ENCODE results near the gene LSM14B.

LSM14B gene

DNA sequence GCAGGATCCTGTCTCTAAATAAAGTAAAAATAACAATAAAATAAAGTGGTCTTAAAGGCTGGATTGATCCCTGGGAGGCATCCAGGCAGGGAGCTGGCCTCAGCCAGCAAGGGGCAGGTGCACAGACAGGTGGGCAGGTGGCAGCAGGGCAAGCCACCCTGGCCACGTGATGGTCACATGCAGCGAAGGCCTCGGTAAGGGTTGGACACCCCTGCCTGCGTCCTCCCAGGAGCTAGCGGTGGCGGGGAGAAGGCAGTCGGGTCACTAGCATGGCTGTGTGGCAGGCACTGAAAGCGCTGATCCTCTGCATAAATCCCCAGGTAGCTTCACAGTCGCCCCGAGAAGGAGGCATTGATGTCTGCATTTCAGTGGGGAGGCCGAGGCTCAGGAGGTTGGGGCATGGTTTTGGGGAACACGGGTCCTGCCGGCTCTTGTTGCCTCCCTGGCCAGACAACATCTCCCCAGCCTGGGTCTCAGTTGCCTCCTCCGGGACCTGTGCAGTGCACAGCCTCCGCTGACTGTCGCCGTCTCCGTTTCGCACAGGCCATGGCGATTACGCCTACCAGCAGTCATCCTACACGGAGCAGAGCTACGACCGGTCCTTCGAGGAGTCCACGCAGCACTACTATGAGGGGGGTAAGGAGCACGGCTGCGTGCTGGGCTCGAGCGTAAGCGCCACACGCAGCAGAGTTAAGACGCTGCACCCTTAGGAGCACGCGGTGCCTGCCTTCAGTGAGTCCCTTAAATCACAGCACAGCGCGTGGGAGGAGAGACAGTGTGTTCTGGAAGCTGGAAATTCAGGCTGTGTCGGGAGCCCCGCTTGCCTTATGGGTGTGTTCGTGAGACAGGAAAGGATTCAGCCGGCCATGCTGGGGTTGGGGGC is 42.8 kb downstream of the LSM14B start:
- no peak for DNase-seq

DNA sequence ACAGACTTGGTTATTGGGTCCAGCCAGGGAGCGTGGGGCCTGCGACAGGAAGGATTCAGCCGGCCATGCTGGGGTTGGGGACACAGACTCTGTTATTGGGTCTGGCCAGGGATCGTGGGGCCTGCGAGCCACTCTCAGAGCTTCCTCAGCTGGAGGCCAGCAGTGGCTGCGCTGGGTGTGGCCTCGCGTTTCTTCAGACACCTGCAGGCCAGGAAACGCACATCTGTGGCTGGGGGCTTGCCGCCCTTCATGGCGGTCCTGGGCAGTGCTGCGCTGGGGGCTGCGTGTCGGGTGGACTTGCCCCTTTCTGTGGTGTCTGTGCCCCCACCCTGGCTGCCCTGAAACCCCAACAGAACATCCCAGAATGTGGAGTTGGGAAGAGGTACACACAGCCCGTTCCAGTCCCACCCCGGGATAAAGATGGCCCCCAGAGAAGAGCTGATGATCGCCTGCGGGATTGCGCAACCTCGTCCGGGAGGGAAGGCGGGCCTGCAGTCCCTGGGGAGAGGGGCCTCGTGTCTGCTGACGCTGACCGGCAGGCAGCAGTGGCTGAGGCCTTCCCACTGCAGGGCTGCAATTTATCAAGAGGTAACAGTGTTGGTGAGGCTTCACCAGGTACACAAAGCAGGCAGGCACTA is 43.6 kb downstream of the LSM14B start:
- no peak for DNase-seq

DNA sequence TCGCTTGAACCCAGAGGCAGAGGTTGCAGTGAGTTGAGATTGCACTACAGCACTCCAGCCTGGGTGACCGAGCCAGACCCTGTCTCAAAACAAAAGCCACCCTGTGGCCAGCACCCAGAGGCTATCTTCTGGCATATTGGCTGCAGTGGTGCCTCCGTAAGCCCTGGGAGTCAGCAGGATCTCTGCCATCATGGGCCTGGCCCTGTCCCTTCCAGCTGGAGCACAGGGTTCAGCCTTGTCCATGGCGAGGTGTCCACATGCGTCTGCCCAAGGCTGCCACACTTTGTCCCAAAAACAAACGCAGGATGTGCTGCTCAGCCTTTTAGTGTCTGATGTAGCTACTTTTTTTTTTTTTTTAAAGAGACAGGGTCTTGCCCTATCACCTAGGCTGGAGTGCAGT is 45.2 kb downstream of the LSM14B start:
- DNase-seq, result no peak

DNA sequence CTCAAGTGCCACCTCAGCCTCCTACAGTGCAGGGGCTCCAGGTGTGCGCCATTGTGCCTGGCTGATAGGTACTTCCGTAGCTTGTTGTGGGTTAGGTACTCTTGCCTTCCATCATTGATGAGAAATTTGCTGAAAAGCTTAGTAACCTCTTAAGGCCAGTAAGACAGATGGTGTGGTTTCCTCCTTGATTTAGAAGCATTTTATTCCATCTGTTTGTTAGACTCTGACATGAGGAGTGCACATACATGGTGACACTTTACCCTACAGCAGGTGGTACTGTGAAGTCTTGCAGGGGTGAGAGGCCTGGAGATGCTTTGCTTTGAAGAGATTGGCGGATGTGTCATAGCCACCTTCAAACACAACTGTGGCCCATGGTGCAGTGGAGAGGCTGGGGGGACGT is 45.8 kb downstream of the LSM14B start:
- DNase-seq, result no peak

DNA sequence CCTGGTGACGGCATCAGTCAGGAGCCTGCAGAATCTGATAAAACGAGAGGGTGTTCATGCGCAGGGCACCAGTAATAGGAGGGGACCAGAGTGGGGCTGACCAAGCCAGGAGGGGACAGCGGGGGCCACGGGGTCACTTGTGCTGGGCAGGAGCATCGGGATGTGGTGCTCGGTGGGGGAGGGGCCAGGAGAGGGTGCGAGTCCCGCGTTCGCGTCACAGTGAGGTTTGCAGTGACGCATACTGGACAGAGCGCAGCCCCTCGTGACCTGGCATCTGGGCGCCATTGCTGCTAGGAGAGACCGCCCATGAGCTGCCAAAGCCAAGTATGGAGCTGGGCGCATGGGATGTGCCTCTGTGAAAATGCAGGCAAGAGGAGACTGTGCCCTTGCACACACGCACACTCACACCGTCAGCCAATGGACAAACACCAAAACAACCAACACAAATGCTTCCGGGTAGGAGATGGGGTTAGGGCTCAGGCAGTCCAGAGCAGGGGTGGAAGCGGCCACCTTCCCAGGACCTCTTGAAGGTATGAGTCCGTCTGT is 46.7 kb downstream of the LSM14B start:
- DNase-seq, result no peak

DNA sequence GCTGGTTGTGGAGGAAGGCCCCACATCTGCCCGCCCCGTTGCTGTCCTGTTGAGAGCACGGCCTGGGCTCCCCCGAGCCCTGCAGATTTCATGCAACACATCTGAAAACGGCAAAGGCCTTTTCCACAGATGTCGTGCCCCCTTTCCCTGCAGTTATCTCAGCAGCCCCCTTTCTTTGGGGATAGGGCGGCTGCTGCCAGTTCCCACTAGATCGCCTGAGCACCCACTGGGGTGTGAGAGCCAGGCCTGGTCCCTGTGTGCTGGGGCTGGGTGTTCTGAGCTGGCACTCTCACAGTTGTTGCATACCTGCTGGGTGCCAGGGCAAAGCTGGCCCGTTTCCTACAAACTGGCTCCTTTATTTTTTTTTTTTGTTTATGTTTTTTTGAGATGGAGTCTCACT is 48.3 kb downstream of the LSM14B start:
- no peak for DNase-seq

DNA sequence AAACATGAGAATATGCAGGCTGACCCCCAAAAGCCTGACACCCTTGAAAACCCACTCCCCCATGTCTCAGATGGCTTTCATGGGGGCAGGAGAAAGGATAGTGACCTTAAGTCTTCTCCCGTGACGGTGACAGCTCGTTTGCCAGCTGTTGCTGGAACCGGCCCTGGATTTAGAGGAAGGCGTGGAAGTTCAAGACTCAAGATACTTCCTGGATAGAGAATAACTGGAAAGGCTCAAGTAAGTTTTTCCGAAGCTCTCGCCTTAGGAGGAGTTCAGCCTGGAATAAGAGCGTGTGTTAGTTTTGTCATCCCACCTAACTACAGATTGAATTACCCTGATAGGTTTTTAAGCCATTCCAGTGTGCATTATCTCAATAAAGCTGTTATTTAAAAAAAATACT is 49.0 kb downstream of the LSM14B start:
- no peak for DNase-seq

DNA sequence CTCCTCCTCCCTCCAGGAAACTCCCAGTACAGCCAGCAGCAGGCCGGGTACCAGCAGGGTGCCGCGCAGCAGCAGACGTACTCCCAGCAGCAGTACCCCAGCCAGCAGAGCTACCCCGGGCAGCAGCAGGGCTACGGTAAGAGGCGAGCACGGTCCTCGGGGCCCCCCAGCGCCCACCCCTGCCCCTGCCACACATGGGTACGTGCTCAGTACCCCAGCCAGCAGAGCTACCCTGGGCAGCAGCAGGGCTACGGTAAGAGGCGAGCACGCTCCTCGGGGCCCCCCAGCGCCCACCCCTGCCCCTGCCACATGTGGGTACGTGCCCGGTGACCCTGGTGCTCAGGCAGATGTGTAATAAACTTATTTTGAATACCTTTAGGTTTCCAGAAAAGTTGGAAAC is 50.4 kb downstream of the LSM14B start:
- no peak for DNase-seq

DNA sequence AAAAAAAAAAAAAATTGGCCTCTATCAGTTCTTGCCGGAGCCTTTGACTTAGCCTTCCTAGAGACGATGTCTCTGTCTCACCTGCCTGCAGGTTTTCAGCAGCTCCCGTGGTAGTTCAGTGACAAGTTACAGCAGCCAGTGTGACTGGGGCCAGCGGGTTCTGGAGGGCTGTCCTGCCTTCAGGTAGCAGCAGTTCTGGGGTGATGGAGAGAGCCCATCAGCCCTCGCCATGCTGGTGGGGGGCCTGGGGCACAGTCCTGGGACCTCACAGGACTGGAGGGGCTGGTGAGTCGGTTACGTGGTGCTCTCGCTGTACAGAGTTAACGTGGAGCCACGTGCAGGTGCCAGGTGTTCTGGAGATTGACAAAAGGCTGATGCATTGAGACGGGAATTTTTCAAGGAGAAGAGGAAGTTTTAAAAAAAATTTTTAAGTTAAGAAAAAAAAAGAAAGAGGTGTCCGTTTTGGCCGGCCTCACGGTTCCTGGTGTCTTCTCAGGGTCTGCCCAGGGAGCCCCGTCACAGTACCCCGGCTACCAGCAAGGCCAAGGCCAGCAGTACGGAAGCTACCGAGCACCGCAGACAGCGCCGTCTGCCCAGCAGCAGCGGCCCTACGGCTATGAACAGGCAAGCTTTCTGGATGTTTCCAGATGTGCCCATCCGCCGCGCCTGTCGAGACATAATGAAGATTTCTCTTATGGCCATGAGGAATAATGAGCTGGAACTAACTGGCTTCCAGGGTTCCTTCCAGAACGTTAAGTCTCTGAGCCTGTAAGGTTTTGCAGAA is 51.9 kb downstream of the LSM14B start:
- no peak for DNase-seq

DNA sequence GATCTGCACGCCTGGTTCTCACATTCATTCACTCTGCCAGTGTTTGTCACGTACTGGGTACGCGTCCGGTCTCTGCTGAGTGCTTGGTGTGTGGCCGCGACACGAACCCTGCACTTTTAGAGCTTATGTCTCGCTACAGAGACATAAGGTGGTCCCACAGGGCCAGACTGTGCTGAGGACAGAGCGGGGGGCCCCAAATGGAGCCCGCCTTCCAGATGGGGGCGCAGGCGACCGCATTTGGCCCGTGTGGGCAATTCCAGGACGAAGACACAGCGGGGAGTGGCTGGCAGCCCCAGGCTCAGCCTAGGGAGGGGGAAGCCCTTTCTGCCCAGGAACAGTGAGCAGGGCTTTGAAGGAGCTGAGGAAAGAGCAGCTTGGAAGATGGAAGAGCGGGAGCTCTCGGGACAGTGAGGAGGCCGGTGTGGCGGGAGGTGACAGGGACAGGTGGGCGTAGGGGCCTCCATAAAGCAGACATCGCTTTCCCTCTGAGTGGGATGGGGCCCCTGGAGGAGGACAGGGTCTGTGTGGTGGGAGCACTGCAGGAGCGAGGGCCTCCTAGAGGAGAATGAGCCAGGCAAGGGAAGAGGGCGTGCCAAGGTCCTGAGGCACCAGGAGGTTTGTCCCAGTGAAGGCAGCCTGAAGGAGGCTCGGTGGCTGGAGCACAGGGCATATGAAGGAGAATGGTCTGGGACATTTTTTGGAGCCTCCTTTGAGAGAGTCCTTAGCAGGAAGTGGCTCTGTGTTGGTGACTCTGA is 52.8 kb downstream of the LSM14B start:
- no peak for DNase-seq

DNA sequence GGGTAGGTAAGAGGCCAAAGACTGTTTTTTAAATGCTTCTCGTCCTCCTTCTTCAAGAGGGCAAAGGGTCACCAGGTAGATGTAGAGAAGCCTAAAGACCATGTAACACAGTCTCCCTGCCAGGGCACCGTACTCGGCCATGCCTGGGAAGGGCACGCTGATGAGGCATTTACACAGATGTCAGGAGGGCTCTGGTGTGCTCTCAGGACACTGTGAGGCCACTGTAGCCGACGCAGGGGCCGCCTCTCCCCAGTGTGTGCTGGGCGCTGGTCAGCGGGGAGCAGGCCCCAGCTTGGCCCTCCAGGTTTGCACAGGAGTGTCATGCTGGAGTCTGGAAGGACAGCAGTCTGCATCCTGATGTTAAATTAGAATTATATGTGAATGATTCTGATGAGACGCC is 53.4 kb downstream of the LSM14B start:
- no peak for DNase-seq

DNA sequence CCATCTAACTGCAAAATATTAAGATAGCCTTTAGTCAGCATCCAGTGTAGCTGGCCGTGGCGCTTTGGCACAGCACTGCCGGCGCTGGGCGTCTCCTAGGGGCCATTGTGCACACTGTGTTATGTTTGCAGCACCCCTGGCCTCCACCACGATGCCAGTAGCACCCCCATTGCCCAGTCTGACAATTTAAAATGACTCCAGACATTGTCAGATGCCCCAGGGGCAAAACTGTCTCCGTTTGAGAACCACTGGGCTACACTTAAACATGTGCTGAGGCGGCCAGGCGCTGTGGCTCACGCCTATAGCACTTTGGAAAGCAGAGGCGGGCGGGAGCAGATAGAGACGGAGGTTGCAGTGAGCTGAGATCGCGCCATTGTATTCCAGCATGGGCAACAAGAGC is 54.6 kb downstream of the LSM14B start:
- DNase-seq, result no peak

DNA sequence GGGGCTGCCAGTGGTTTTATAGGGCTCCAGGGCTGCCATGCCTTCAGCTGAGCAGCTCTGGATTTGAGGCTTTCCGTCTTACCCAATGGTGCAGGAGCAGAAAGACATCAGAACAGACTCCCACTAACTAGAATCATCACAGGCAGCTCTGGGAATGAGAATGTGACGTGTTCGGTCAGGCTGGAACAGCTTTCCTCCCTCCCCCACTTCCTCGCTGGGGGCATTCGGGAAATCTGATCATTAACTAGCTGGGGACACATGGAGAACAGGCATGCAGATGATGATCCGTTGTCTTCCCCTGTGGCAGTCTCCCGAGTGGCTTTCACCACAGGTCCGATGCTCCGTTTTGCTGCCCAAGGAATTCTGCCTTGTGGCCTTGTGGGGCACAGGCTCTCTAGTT is 55.0 kb downstream of the LSM14B start:
- no peak for DNase-seq

DNA sequence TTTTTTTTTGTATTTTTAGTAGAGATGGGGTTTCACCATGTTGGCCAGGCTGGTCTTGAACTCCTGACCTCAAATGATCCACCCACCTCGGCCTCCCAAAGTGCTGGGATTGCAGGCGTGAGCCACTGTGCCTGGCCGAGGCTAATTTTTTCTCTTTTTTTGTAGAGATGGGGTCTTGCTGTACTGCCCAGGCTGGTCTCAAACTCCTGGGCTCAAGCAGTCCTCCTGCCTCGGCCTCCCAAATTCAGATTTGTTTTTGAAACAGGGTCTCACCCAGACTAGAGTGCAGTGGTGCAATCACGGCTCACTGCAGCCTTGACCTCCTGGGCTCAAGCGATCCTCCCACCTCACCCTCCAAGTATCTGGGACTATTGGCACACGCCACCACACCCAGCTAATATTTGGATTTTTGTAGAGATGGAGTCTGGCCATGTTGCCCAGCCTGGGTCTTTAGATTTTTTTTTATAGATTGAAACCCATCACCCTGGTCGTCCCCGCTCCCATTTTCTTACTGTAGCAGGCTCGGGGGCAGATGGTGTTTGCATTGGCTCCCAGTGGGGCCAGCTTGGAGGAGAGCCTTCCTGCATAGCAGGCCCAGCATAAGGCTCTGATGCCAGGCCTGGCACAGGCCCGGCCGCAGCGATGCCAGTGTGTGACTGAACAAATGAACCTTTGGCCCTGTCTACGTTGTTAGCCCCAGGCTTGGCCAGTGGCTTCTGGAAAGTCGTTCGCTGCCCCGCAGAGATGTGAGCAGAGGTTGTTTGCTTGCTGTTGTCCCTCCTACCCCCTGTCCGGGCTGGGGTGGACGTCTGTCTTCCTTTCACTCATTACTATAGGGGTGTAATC is 56.3 kb downstream of the LSM14B start:
- DNase-seq, result no peak

DNA sequence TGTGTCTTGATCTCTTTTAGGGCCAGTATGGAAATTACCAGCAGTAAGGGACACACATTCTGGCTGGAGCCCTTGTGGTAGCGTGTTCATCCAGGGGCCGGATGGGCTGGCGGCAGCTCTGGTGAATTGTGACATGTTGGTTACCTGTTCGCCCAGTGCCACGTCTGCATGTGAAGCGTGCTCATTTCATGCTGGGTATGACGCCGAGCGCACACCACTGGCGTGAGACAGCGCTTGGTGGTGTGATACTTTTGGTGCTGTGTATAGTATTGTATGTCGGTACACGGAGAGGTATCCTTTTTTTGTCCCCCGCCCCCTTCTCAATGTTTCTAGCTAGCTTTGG is 56.9 kb downstream of the LSM14B start:
- no peak for DNase-seq

DNA sequence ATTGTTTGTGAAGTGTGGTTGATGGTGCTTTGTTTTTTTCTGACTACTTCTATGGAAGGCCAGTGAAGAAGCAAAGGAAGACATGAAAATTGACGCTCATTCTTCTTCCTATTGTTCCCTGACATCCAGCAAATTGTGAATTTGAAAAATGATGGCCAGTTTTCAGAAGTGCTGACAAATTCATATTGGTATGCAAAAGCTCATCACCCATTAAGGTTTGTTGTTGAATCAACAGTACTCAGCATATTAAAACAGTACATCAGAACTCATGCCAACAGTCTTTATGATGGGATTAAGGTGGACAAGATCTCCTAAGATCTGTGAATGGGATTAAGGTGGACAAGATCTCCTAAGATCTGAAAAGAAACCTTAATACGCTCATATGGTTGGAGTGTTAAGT is 59.5 kb downstream of the LSM14B start:
- DNase-seq, result no peak

DNA sequence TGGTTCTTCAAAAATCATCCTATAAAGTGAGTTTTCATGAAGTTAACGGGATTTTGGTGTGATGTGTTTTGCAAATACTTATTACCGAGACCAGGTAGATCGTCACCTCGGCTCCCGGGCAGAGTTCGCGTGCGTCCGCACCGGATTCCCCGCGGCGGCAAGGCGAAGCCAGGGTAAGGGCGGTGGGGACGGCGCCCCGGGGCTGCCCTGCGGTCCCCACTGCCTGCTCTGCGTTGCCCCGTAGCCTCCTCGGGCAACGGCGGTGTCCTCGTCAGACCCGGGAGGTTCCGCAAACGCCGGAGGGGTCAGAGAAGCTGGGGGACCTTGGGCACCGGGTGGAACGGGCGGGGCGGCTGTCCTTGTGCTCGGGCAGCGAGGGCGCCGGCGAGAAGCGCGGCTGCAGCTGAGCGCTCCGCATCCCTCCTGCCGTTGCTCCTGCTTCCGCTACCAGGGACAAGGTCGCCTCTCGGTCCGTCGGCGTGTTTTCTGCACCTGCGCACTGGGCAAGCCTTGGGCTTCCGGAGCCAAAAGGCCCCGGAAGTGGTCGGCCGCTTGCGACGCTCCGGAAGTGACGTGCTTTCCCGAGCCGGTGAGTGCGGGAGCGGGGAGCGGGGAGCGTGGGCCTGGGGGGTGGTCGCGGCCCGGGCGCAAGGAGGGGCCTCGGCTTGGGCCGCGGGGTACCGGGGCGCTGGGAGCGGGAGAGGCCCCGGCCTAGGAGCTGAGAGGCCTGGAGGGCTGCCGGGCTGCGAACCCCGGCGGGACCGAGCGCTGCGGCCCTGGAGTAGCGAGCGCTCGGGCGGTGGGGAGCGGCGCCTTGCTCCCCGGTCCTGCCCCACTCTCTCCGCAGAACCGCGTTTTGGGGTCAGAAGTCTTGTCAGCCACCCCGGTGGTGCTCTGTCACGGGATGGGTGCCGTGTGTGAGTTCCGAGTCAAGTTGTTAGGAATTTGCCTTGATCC is 60.5 kb downstream of the LSM14B start, which contains the start of gene MTG2:
MTG2 (plus strand) TSS at position 560 of the 957 bp plus-strand sequence. CDS start 10,393 bp downstream, outside the sequence.
- peak; percentile 77 for DNase-seq

DNA sequence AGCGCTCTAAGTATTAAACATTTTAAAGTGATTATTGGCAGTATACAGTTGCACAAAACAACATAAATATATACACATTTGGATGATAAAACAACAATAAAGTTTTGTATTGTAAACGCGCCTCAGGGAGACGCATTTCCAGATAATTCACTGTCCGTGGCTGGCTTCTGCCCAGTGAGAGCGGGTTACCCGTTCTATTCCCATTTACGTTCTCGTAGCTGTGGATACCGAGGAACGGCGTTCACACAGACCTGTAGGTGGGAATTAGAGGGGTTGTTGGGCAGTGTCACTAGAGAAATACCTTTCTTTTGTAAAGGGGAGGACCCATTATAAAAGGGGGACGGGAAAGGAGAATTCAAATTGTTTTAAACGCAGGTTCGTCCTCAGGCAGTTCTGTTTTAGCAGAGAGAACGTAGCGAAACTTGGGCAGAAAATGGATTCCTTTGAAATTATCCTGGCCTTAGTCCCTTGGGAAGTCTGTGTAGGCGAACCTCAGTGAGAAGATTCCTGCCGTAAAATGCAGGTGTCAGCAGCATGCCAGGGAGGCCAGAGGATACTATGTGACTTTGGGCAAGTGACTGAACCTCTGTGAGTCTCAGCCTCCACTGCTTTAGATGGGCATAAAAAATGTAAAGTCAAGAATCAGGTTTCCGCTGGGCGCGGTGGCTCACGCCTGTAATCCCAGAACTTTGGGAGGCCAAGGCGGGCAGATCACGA is 61.3 kb downstream of the LSM14B start:
- DNase-seq, result no peak
